HepG2 (cell line): Measurements from ENCODE around the gene MBLAC1. TPM values are rescaled to one million over a fixed set of nuclear protein-coding genes. Genes with fewer than 3 reads are reported as not detected.

ENCODE experiments used
- IRX3 ChIP-seq: sonication (generic); formaldehyde crosslinking; IDR thresholded peaks from 2 replicates; pipeline ENCODE4 v1.8.1; 2023; ENCODE audit warnings: mild to moderate bottlenecking, low read depth, missing genetic modification reagents, borderline replicate concordance
- JUN ChIP-seq: sonication (generic); formaldehyde crosslinking; IDR thresholded peaks from 2 replicates; pipeline ENCODE4 v1.4.0; 2020; ENCODE audit warnings: mild to moderate bottlenecking, missing genetic modification reagents
- SALL2 ChIP-seq: sonication (generic); formaldehyde crosslinking; IDR thresholded peaks from 2 replicates; pipeline ENCODE4 v1.8.1; 2023; ENCODE audit warnings: mild to moderate bottlenecking, missing genetic modification reagents, inconsistent platforms
- SRF ChIP-seq: IDR thresholded peaks from 2 replicates; pipeline ENCODE4 v1.6.1; 2011; ENCODE audit warnings: mild to moderate bottlenecking, low read depth, low read length, moderate library complexity
- TRIM24 ChIP-seq: sonication (generic); formaldehyde crosslinking; IDR thresholded peaks from 2 replicates; pipeline ENCODE4 v1.8.0; 2022; ENCODE audit warnings: mild to moderate bottlenecking, missing genetic modification reagents
- ZC3H13 ChIP-seq: sonication (generic); formaldehyde crosslinking; IDR thresholded peaks from 2 replicates; pipeline ENCODE4 v1.8.1; 2023; ENCODE audit warnings: mild to moderate bottlenecking, missing genetic modification reagents, moderate library complexity
- ZNF335 ChIP-seq: sonication (generic); formaldehyde crosslinking; IDR thresholded peaks from 2 replicates; pipeline ENCODE4 v1.4.0; 2020; ENCODE audit warnings: missing genetic modification reagents
- ZNF597 ChIP-seq: sonication (generic); formaldehyde crosslinking; IDR thresholded peaks from 2 replicates; pipeline ENCODE4 v1.5.0; 2020; ENCODE audit warnings: missing genetic modification reagents
- ZNF660 ChIP-seq: sonication (generic); formaldehyde crosslinking; IDR thresholded peaks from 2 replicates; pipeline ENCODE4 v1.5.1; 2020; ENCODE audit warnings: mild to moderate bottlenecking, low read depth, missing genetic modification reagents, borderline replicate concordance
- polyA plus RNA-seq, 8 experiments: library from polyadenylated mRNA; depleted of rRNA in 3 of 8; stranded (reverse) in 7 of 8; unstranded in 1 of 8; fragments of >200 nt; fragmentation: Illumina TruSeq in 4 of 8; extraction: Trizol in 4 of 8; gene quantifications; 2 replicates each; pipeline versions ENCODE4 v1.2.1 to v1.2.3, GENCODE V29; 2011 to 2016; ENCODE audit warnings: low read depth in 4 of 8, missing spikeins in 1 of 8, mixed read lengths in 1 of 8; ENCODE audit not compliant: insufficient read depth in 1 of 8
- total RNA-seq, 5 experiments: library from RNA; depleted of rRNA; stranded (reverse); fragments of >200 nt; fragmentation: Illumina TruSeq; extraction: Trizol; gene quantifications; 2 replicates each; pipeline ENCODE4 v1.2.3, GENCODE V29; 2016; ENCODE audit warnings: low read depth in 1 of 5
- TF ChIP-seq, protein P1 (sequence below): sonication (generic); formaldehyde crosslinking; IDR thresholded peaks from 2 replicates; pipeline ENCODE4 v1.5.1; 2020; ENCODE audit warnings: mild to moderate bottlenecking, missing genetic modification reagents, borderline replicate concordance
- TF ChIP-seq, protein P2 (sequence below), 2 experiments: sonication (generic) in 1 of 2; formaldehyde crosslinking in 1 of 2; IDR thresholded peaks; 2 replicates each; pipeline versions ENCODE4 v1.5.1 to v1.6.1; 2011 to 2020; ENCODE audit warnings: borderline replicate concordance in 1 of 2, low read depth in 1 of 2, low read length in 1 of 2, mild to moderate bottlenecking in 1 of 2, missing genetic modification reagents in 1 of 2, moderate library complexity in 1 of 2
- TF ChIP-seq, protein P3 (sequence below): sonication (generic); formaldehyde crosslinking; IDR thresholded peaks from 2 replicates; pipeline ENCODE4 v1.5.1; 2020; ENCODE audit warnings: missing genetic modification reagents, mild to moderate bottlenecking, borderline replicate concordance
- TF ChIP-seq, protein P4 (sequence below): sonication (generic); formaldehyde crosslinking; IDR thresholded peaks from 2 replicates; pipeline ENCODE4 v1.5.0; 2020; ENCODE audit warnings: missing genetic modification reagents, mild to moderate bottlenecking, borderline replicate concordance

MBLAC1 gene
- total and polyA plus RNA-seq, 2 of the 13 experiments (the other 11 are each of a cell fraction or from before 2014, with no cell fraction given) = 0.79 to 2.1 TPM

- no peak for TF ChIP-seq ZNF597
- TF ChIP-seq TRIM24 = no peak
- TF ChIP-seq SRF = no peak
- TF ChIP-seq ZNF660 (CRISPR knock-in tag) = no peak
- TF ChIP-seq IRX3 (CRISPR knock-in tag) = peak; percentile 84
- TF ChIP-seq ZNF335 = no peak
- TF ChIP-seq, protein P1, sequence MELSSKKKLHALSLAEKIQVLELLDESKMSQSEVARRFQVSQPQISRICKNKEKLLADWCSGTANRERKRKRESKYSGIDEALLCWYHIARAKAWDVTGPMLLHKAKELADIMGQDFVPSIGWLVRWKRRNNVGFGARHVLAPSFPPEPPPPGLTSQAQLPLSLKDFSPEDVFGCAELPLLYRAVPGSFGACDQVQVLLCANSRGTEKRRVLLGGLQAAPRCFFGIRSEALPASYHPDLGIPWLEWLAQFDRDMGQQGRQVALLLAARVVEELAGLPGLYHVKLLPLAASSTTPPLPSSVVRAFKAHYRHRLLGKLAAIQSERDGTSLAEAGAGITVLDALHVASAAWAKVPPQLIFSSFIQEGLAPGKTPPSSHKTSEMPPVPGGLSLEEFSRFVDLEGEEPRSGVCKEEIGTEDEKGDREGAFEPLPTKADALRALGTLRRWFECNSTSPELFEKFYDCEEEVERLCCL (CRISPR knock-in tag) = no peak
- TF ChIP-seq SALL2 = no peak
- TF ChIP-seq JUN (CRISPR knock-in tag) = 0 out of 2 replicates have a peak, but pooled peaks have one; percentile 22
- TF ChIP-seq ZC3H13 (CRISPR knock-in tag) = peak; percentile 85; the same call in 1 of the 2 replicates
- TF ChIP-seq, protein P2, sequence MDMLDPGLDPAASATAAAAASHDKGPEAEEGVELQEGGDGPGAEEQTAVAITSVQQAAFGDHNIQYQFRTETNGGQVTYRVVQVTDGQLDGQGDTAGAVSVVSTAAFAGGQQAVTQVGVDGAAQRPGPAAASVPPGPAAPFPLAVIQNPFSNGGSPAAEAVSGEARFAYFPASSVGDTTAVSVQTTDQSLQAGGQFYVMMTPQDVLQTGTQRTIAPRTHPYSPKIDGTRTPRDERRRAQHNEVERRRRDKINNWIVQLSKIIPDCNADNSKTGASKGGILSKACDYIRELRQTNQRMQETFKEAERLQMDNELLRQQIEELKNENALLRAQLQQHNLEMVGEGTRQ (IDR thresholded peaks at IDR 0.05; ENCODE audit: low read depth, low read length) = peak; percentile 96
- TF ChIP-seq, protein P2 (CRISPR knock-in tag; IDR thresholded peaks at IDR 0.05; ENCODE audit: borderline replicate concordance) = peak; percentile 100
- TF ChIP-seq, protein P3, sequence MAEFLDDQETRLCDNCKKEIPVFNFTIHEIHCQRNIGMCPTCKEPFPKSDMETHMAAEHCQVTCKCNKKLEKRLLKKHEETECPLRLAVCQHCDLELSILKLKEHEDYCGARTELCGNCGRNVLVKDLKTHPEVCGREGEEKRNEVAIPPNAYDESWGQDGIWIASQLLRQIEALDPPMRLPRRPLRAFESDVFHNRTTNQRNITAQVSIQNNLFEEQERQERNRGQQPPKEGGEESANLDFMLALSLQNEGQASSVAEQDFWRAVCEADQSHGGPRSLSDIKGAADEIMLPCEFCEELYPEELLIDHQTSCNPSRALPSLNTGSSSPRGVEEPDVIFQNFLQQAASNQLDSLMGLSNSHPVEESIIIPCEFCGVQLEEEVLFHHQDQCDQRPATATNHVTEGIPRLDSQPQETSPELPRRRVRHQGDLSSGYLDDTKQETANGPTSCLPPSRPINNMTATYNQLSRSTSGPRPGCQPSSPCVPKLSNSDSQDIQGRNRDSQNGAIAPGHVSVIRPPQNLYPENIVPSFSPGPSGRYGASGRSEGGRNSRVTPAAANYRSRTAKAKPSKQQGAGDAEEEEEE (CRISPR knock-in tag) = no peak
- TF ChIP-seq, protein P4, sequence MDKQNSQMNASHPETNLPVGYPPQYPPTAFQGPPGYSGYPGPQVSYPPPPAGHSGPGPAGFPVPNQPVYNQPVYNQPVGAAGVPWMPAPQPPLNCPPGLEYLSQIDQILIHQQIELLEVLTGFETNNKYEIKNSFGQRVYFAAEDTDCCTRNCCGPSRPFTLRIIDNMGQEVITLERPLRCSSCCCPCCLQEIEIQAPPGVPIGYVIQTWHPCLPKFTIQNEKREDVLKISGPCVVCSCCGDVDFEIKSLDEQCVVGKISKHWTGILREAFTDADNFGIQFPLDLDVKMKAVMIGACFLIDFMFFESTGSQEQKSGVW (CRISPR knock-in tag) = no peak
Measured at GRCh38 chr7:100101016-100101862, 25.5 kb upstream of the MBLAC1 start, which contains the start of the genes AP4M1 and MCM7 (continued).
